GM20431 (cell line): ENCODE results near the gene PALD1.

Experiments
- in situ Hi-C: fragments of 300-500 bp; cut with MseI, MboI; formaldehyde crosslinking; loops from one replicate; pipeline ENCODE4 v1.15.0; 2020; ENCODE audit warnings: low sequenced_read_pairs; ENCODE audit not compliant: unreplicated experiment

The PALD1 gene

GRCh38 chr10:70456164-70456563, 22.4 kb upstream of the PALD1 start:
- in situ Hi-C loops = no loop called here

GRCh38 chr10:70457759-70458305, 20.7 kb upstream of the PALD1 start:
- in situ Hi-C loops = no loop called here

GRCh38 chr10:70458329-70459060, 20.1 kb upstream of the PALD1 start:
- in situ Hi-C loops = no loop called here

GRCh38 chr10:70459061-70459773, 19.4 kb upstream of the PALD1 start:
- in situ Hi-C loops = no loop called here

- in situ Hi-C loops = loop anchor here (10.0 kb wide), 2 partner anchors 85 to 295 kb away; no protein-coding TSS in a partner anchor
Measured at GRCh38 chr10:70459774-70460490, 18.6 kb upstream of the PALD1 start.

GRCh38 chr10:70461397-70462348, 16.9 kb upstream of the PALD1 start:
- in situ Hi-C loops = loop anchor here (10.0 kb wide), 2 partner anchors 83 to 293 kb away; no protein-coding TSS in a partner anchor

GRCh38 chr10:70462349-70462984, 16.1 kb upstream of the PALD1 start:
- in situ Hi-C loops = loop anchor here (10.0 kb wide), 2 partner anchors 82 to 292 kb away; no protein-coding TSS in a partner anchor

GRCh38 chr10:70465278-70465677, 13.3 kb upstream of the PALD1 start:
- in situ Hi-C loops = loop anchor here (10.0 kb wide), 2 partner anchors 80 to 290 kb away; no protein-coding TSS in a partner anchor

GRCh38 chr10:70465832-70466231, 12.7 kb upstream of the PALD1 start:
- in situ Hi-C loops = loop anchor here (10.0 kb wide), 2 partner anchors 79 to 289 kb away; no protein-coding TSS in a partner anchor

GRCh38 chr10:70466951-70467350, 11.6 kb upstream of the PALD1 start:
- in situ Hi-C loops = loop anchor here (10.0 kb wide), 2 partner anchors 78 to 288 kb away; no protein-coding TSS in a partner anchor

- in situ Hi-C loops = no loop called here
Measured at GRCh38 chr10:70472799-70473454, 5.6 kb upstream of the PALD1 start.

- in situ Hi-C loops = no loop called here
Measured at GRCh38 chr10:70474780-70475179, 3.8 kb upstream of the PALD1 start.

GRCh38 chr10:70475661-70476060, 2.9 kb upstream of the PALD1 start:
- in situ Hi-C loops = no loop called here

- in situ Hi-C loops = no loop called here
Measured at GRCh38 chr10:70476249-70477035, 2.1 kb upstream of the PALD1 start.

GRCh38 chr10:70477661-70478162, 855 bp upstream of the PALD1 start:
- in situ Hi-C loops = no loop called here

- in situ Hi-C loops = no loop called here
Measured at GRCh38 chr10:70479165-70479581, 606 bp downstream of the PALD1 start.

- in situ Hi-C loops = no loop called here
Measured at GRCh38 chr10:70479626-70480238, 1.2 kb downstream of the PALD1 start.
